ENCODE data around the gene NSD2.

NSD2 gene

DNA sequence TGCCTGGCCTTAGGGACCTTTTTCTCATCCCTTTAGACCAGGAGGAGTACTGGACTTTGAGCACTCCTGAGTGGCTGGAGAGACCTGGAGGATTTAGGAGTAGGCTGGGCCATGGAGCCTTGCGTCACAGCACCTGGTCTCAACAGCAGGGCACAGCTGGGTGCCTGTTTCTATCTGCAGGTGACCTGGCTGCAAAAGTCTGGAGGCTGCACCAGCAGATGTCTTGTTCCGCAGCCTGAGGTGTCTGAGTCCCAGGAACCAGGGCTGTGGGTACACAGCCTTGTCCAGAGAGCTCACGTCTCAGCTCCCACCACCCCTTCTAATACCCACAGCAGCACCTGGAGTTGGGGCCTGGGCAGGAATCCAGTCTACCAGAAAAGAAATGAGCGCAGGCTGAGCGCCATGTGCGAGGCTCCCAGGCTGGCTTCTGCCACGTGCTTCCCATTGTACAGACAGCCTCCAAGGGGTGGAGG lies 5.0 kb upstream of the NSD2 start:
- no peak for DNase-seq

DNA sequence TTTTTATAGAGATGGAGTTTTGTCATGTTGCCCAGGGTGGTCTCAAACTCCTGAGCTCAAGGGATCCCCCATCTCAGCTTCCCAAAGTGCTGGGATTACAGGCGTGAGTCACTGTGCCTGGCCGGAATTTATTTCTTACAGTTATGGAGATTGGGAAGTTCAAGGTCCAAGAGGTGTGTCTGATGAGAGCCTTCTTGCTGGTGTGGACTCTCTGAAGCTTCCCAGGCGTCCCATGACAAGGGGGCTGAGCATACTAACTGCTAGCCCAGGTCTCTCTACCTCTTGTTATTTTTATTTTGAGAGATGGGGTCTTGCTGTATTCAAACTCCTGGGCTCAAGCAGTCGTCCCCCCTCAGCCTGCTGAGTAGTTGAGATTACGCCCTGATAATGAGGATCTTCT lies 2.9 kb upstream of the NSD2 start:
- no peak for DNase-seq

DNA sequence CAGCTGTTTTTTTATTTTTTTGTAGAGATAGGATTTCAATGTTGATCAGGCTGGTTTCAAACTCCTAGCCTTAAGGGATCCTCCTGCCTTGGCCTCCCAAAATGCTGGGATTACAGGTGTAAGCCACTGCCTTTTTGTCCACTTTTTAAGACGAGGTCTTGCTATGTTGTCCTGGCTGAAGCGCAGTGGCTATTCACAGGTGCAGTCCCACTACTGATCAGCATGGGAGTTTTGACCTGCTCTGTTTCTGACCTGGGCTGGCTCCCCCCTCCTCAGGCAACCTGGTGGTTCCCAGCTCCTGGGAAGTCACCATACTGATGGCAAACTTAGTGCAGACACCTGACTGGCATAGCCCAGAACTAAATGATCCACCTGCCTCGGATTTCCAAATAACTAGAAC lies 2.3 kb upstream of the NSD2 start:
- DNase-seq, result no peak

DNA sequence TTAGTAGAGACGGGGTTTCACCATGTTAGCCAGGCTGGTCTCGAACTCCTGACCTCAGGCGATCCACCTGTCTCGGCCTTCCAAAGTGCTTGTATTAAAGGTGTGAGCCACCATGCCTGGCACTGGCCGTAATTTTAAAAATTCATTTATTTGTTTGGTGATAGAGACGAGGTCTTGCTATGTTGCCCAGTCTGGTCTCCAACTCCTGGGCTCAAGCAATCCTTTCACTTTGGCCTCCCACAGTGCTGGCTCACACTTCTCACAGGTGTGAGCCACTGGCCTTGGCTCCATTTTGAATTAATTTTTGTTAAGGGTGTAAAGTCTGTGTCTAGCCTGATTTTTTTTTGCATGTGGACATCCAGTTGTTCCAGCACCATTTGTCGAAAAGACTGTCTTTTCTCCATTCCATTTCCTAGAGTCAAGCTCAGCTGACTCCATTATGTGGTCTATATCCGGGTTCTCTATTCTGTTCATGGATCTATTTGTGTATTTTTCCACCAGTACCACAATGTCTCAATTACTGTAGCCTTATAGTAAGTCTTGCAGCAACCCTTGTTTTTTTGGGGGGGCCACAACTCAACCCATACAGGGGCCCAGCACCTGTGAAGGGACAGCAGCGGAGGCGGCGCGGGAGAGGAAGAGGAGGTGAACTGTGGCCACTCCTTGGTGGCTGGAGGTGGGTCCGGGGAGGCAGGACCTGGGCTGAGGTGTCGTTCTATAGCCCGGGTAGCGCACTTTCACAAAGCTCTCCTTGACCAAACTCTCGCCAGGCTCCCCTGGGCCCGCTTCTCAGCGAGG lies 1.5 kb upstream of the NSD2 start:
- no peak for DNase-seq

DNA sequence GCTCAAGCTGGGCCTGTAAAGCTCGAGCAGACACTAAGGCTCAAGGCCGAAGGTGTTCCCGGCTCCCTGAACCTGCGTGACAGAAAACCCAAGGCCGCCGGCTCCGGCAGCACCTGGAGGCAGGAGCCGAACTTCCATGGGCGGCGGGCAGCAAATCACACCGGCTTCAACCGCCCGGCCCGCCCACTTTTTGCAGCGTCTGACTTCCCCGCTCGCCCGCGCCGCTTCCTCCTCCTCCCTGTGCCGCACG lies 940 bp upstream of the NSD2 start:
- DNase-seq, result peak; percentile 74

DNA sequence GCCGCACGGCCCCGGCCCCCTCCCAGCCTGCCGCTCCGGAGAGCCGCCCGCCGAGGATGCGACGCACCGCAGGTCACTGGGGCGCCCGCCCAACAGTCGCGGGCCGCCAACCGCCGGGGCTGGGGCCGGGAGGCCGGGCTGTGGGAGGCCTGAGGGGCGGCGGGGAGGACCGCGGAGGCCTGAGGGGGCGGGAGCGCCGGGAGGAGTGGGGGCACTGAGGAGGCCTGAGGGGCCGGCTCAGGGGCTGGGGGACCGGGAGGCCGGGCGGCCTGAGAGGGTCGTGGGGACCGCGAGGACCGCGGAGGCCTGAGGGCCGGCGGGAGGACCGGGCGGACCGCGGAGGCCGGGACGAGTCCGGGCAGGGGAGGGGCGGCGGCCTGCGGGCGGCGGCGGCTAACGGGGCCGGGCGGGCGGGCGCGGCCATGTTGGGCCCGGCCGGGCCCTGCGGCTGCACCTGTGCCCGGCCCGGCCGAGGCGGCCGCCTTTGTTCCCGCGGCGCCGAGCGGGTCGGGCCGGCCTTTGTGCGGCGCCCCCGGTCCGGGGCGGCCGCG lies 353 bp downstream of the NSD2 start:
- DNase-seq, result no peak

DNA sequence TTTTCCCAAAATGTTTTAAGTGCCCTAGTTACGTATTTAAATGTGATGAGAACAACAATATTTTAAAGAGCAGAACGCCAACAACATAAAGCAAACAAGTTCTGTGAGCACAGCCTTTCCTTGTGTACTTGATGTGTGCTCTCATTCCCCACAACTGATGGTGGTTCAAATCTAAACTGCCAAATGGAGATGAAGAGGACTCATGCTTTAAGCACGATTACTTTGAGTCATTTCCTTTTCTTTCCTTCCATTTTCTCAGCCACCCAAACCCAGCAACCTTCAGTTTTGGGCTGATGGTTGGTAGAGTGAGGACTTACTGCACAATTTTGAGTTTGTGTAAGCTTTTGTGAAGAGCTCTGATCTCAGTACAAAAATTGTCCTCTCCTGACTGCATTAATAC lies 1.7 kb downstream of the NSD2 start:
- peak; percentile 54 for DNase-seq

DNA sequence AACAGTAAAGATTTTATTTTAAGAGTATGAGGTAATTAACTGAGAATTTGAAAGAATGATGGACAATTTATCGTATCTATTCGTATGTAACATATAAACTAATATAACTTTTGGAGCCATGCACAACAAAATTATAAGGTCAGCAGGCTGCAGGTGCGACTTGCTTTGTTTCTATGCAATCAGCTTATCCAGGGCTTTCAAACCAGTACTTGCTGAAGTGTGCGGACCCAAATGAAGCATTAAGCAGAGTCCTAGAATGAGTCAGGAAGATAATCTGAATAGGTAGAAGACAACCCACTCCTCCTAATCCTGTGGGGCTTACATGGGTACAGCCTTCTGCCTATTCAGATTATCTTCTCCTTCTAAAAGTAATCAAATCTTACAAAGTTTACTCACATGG lies 2.1 kb downstream of the NSD2 start:
- DNase-seq, result no peak

DNA sequence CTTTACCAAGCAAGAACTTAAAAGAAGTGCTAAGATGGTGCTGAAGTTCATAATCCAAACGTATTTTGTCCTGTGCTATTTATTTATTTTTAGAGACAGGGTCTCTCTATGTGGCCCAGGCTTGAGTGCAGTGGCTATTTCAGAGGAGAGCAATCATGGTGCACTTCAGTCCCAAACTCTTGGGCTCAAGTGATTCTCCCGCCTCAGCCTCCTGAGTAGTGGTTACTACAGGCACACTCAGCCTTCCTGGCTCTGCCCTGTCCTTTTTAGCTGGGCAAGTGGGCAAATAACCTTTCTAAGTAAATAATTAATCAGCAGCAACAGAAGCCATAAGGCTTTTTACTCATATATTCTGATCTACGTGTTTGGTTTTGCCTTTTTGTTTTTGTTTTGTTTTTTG lies 2.6 kb downstream of the NSD2 start:
- no peak for DNase-seq

DNA sequence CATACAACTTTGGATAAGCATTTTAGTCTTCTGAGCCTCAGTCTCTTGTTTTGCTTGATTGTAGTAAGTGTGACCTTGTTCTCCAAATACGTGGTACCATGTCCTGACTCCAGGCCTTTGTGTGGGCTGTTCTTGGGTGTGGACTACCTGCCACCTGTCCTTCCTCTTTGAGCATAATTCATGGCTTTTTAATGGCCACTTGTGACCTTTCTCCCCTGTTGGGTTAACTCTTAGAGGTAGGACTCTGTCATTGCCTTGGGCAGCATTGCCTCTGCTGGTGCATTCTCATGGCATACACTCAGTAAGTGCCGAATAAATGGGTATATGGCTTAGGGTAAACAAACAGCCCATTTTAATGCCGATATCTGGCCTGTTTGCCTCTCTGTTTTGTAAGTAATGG lies 3.0 kb downstream of the NSD2 start:
- DNase-seq, result no peak

DNA sequence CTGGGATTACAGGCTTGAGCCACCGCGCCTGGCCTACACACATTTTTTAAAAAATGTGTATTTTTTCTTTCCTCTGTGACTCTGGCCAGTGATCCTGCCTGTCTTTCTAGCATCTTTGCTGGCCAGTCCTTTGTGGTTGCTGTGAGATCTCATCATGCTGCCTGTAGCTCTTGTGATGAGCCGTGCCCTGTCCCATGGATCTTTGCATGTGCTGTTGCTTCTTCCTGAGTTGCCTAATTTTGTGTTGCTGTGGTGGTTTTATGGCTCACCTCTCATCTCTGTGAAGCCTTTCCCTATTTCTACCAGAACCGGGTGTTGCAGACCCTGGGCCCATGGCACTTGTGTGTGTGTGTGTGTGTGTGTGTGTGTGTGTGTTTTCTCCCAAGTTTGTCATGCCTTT lies 8.3 kb downstream of the NSD2 start:
- no peak for DNase-seq

DNA sequence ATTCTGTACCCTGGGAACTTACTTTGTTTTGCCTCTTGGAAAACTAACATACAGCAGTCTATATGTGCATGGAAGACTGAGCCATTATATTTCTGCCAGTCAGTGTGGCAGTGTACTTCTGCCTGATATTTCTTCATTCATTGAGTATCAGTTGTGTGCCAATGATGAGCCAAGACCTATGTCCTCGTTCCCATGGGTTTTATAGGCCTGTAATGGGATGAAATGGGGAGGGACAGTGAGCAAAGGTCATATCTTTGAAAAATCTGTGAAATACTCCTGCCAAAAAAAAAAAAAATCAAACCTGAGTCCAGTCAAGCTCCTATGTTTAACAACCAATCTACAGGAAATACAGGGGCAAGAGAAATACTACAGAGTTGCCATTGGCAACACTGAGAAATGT lies 9.1 kb downstream of the NSD2 start:
- no peak for DNase-seq

DNA sequence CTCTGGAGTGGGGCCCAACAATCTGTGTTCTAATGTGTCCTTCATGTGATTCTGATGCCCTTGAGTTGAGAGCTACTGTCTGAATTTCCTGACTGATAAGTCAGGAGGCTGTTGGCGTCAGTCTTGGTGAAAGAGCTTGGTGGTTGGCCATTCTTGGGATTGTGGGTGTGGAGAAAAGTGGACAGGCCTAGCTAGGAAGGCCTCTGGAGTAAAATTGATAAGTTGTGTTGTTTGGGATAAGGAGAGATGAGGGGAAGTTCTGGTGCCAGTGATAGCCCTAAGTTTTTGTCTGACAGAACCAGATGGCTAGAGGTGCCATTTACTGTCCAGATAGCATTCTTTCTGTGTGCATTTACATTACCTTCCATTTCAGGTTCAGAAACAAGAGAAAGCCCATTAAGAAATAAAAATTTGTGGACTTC lies 11.7 kb downstream of the NSD2 start:
- no peak for DNase-seq

DNA sequence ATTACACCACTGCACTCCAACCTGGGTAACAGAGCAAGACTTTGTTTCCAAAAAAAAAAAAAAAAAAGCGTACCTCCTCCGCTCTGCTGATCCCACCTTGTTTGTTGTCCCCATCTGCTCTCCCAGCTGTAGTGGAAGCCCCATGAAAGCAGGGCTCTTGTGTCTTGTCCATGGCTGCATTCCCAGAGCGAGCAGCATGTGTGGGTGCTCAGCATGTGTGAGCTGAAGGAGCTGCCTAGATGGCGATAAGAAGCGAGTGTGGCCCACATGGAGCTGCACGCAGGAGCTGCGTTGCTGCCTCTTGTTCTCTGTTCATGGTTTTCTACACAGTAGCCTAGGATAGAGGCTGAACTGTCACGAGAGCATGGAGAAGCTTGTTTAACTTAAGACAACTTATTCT lies 12.4 kb downstream of the NSD2 start:
- DNase-seq, result no peak

DNA sequence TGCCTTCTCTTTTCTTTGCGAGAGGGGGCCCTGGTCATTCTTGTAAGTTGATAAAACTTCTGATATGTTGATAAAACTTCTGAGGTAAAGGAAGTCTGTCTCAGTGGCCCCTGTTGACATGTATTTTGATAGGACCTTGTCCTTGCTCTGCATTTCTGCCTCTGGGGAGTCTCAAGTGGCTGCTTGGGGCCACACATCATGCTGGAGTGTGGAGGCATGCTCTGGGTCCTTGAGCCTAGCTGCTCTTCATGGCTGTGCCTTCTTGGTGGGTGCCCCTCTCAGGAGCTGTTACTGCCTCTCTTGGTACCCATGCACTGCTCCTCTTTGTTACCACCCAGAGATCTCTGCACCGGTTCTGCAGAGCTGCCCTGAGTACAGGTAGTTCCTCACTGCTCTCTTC lies 14.2 kb downstream of the NSD2 start:
- no peak for DNase-seq

DNA sequence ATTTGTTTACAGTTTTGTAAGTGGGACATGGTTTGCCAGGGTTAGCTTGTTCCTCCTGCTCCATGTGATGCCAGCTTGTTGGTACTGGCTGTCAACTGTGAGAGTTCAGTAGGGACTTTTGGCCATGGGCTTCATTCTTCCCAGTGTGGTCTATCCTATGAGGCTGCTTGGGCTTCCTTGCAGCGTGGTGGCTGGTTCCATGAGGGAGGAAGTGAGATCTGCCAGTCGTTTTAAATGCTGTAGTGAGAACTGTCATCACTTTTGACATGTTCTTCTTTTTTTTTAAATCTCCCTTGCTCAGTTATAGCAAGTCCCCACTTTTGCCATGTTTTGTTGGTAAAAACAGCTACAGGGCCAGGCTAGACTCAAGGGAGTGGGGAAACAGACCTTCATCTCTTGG lies 15.9 kb downstream of the NSD2 start:
- no peak for DNase-seq

DNA sequence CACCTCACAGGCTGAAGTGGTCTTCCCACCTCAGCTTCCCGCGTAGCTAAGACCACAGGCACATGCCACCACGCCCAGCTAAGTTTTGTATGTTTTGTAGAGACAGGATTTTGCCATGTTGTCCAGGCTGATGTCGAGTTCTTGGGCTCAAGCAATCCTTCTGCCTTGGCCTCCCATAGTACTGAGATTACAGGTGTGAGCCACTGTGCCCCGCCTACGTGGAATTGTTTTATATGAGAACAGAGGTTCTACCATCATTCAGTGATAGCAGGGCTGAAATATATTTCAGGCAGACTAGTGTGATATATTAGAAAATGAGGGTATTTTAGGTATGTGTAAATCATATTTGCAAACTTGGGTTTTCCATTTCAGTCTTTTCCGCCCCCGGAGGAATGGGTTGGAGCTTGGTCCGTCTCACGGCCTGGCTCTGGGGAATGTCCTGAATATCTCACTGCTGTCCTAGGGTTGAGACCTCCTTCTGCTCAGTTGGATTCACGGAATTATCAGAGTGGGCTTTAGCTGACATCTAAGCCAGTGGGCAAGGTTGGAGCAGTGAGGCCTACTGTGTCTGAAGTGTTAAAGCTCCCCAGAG lies 19.9 kb downstream of the NSD2 start:
- no peak for DNase-seq

DNA sequence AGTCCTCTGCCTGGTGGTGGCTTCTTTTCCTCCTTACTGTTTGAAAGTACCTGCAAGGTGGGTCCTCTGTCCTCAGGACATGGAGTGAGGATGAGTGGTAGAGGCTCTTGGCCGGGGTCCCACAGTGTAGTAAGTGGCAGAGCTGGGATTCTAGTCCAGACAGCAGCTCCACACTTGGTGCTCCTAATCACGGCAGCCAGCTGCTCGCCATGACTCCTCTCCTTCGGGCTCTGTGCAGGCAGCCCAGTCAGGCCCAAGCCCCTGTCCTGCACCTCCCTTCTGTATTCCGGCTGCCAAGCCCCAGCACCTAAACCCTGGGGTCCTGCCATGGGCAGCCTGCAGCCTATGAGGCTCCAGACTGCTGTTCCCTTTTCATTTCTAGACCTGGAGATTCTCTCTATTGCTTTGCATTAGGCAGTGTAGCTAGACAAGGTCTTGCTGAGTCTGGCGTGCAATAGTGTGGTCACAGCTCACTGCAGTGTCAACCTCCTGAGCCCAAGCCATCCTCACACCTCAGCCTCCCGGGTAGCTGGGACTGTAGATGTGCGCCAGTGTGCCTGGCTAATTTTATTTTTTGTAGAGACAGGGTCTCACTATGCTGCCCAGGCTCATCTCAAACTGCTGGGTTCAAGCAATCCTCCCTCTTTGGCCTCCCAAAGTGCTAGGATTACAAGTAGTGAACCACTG lies 24.9 kb downstream of the NSD2 start:
- no peak for DNase-seq

DNA sequence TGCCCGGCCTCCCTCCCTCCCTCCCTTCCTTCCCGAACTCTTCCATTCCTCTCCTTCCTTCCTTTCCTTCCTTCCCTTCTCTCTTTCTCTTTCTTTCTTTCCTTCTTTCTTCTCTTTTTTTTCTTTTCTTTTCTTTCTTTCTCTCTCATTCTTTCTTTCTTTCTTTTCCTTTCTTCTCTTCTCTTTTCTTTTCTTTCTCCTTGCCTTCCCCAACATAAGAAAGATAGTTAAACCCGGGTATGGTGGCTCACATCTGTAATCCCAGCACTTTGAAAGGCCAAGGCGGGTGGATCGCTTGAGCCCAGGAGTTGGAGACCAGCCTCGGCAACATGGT lies 25.4 kb downstream of the NSD2 start:
- no peak for DNase-seq

DNA sequence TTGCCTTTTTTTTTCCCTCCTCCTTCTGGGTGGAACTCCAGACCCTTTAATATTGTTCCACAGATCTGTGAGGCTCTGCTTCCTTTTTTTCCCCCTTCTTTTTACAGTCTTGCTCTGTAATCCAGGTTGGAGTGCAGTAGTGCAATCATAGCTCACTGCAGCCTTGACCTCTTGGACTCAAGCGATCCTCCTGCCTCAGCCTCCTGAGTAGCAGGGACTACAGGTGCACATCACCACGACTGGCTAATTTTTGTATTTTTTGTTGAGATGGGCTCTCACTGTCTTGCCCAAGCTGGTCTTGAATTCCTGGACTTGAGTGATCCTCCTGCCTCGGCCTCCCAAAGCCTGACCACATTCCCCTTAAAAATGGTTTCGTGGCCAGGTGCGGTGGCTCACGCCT lies 26.8 kb downstream of the NSD2 start:
- DNase-seq, result no peak

DNA sequence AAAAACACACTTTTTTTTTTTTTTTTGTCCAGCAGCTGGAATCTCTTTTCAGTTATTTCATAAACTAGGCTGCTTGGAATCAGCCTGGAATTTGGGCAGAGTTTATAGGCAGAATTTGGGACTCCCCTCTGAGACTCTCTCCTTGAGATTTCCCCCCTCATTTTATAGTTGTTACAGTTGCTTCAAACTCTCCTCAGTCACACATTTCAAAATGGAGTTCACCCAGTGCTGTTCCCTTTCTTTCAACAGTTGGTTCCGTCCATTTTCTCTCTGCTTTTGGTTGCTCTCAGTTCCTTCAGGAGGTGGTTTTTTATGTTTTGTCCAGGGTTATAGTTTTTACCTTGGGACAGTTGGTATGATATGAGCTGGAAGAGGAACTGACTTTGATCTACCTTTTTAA lies 27.5 kb downstream of the NSD2 start:
- DNase-seq, result no peak

DNA sequence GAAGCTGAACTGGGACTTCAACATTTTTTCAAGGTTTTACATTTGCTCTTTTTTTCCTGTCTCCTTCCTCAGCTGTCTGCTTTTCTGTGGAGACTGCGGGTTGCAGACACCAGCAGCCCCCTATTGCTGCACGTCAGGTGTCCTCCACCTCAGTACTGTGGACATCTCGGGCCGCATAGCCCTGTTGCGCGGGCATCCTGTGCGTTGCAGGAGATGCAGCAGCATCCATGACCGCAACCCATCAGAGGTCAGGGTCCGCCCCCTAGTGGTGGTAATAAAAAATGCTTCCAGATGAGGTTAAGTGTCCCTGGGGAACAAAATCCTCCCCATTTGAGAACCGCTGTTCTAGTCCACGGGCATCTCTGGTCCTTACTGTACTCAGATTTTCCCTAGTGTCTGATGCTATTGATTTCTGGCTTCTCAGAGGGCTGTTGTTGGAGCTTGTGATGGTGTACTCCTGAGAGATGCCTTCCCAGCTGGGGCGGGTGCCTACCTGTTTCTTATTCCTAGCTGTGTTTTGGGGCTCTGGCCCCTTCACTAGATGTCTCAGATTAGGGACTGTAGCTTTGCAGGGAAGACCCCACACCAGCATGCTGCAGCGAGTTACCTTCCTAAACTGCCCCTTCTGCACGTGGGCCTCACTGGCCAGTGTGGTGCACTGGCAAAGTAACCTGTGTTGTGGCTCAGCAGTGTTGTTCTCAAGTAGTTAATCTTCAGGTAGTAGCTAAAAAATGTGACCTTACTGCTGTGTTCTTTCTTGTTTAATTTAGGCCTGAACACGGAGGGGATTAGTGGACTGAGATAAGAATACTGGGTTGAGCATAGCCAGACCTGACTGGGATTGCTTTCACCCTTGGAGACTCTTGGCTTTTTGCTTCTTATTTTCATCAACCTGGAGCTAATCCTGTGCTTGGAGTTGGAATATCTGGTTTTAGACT lies 28.2 kb downstream of the NSD2 start:
- DNase-seq, result peak; percentile 28

DNA sequence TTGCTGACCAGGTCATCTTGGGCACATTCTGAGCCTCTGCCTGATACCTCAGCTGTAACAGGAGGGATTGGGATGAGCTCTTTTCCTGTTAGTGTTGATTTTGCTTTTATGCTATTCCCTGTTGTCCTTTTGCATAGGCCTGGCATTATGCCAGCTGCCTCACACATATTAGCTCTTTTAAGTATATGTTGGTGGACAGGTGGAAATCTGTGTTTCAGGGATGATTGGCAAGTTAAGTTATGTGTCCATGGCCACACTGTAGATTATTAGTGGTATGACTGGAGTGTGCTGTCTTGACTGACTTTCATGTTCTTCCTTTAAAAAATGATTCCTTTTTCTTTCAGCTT lies 28.9 kb downstream of the NSD2 start:
- no peak for DNase-seq
